Medulla oblongata (tissue), 1 donor: ENCODE results near the gene CTIF.
A peak's percentile ranks its signal among the peaks of the same experiment; 100 is the strongest.
"Not testable (repeated sequence)": the region's sequence is repeated elsewhere in the genome, so short reads cannot be mapped to it uniquely, and the experiment has no call there.

Experiments
- DNase-seq: peaks from one replicate; pipeline ENCODE4 v3.0.0-alpha.2; 2015; ENCODE audit errors: extremely low spot score

CTIF gene

DNA sequence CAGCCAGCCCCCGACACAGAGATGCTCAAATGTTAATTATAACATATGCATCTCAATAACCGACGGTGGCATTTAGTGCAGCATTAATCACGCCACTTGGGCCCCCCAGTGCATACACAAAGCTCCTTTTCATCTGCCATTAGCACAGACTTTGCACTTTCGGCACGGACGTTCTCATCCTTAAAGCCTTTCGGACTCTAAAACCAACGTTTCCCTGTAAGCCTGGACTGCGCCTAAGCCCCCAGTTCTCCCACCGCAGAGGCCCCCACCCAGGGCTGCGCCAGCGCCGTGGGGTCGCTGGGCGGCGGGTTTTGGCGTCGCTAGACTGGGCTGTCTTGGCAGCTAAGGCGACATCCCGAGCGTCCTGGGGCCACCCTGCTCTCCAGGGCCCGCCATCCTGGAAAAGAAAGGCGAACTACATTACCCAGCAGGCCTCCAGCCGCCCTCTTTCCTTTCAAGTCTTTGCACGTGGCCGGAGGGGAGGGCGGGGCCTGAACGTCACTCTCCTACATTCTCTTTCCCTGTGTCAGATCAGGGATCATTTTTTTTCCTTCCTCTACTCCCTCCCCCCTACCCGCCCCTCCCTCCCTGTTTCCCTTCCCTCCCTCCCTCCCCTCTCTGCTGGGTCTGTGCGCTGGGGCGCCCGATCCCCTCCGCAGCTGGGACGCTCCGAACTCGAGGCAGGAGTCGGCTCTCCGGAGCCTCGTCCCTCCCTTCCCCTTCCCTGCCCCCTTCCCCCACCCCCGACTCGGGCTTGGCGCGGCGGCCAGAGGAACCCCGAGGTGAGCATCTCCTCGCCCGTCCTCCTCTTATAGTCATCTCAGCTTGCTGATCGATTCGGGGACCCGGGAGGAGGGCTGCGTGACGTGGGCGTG is at the start of gene CTIF:
CTIF (plus strand) TSS at position 501 of the 875 bp plus-strand sequence. CDS start 80,535 bp downstream, outside the sequence.
- DNase-seq = peak; percentile 99

DNA sequence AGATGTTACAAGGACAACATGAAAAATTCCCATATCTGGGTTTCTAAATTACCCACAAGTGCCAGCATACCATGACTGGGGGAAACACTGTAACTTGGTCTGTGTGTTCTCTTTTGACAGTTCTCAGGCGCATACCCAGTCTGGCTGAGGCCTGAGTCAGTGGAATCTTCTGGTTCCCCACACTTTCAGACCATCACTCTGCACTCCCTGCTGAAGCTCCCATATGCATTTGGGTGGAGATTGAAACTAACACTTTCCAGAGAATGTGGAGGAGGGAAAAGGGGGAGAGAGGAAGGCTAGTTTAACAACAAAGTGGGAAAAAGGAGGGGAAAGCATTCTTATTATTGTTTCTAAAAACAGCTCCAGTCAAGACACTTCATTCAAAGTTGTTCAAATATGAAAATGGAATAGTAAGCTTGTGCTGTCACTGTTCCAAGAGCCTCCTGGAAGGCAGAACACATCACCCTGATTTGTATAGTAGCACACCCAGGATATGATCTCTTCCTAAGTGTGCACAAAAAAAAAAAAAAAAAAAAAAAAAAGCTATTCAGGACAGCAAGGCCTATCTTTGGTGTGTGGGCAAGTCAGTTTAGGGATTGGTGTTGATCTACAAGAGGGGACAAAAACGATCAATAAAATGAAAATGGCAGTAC is 48.1 kb upstream of the CTIF start:
- no peak for DNase-seq

DNA sequence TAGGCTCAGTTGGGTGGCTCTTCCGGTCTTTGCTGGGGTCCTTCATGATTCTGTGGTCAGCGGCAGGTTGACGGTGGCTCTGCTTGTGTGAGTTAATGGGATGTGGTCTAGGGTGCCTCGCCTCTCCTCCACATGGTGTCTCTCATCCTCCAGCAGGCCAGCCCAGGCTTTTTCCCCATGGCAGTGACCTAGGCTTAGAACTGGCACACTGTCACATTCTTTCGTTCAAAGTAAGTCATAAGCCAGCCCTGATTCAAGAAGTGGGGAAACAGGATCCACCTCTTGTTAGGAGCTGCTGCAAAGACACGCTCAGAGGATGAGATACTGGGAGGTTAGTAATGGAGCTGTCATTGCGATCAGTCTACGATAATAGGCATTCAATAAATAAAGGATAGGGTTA is 46.0 kb upstream of the CTIF start:
- DNase-seq = no peak

DNA sequence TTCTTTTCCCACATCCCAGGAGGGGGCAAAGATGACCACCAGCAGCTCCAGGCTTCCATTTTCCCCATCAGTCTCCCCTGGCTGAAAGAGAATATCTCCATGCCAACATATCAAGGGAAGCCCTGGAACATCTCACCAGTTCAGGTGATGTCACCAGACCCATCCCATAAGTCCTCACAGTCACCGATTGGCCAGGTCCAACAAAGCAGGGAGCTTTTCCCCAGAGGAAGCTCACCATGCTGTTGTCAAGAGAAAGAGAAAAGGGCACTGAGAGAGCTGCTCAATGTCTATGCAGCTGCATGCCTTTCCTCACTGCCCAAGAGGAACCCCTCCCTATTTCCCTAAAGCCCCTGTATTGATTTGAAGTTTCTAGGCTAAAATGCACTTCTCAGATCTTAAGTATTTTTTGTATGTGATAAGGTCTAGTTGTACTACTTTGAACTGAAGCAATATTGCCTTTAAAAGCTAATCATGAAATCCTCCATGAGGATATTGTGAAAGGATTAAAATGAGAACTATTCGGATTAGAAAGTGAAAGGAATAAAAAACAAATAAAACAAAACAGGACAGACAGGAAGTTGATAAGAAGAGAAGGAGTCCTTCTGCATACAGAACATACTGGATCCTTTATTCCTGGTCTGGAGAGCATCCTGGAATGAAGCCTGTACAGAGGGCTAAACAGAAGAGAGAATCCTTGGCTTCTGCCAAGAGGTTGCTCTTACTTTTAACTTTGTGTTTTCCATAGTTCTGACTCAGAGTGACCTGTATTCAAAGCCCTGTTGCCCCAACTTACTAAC is 45.2 kb upstream of the CTIF start:
- DNase-seq = no peak

DNA sequence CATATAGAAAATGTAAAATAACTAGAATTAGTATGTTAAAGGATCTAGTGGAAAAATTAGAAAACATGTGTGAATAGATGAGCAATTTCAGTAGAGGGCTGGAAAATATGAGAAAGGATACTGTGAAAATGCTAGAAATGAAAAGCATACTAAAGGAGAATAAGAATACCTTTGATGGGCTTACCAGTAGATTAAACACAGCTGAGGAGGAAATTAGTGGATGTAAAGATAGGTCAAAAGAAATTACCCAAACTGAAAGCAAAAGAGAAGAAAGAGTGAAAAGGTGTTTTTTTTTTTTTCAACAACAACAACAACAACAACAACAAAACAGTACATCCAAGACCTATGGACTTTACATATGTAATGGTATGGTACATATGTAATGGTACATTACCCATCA is 41.0 kb upstream of the CTIF start:
- no peak for DNase-seq

DNA sequence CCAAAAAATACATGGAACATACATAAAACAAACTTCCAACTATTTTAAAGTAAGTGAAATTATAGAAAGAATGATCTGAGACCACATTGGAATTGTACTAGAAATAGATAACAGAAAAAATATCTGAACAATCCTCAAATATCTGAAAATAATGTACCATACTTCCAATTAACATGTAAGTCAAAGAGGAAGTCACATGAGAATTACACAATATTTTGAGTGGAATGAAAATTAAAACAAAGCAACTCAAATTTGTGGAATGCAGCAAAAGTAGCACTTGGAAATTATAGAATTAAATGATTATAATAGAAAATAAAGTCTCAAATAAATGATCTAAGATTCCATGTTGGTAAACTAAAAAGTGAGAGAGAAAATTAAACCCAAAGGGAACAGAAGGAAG is 38.3 kb upstream of the CTIF start:
- DNase-seq = no peak

DNA sequence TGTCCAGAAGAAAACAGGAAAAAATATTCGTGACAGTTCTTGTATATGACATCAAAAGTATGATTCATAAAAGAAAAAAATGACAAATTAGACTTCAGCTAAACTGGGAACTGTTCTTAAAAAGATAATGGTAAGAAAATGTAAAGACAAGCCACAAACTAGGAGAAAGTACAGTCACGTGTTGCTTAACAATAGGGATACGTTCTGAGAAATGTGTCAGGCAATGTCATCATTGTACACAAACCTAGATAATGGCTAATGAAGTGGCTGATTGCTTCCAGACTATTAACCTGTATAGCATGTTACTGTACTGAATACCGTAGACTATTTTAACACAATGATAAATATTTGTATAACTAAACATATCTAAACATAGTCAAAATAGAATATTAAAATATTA is 35.9 kb upstream of the CTIF start:
- DNase-seq = no peak

DNA sequence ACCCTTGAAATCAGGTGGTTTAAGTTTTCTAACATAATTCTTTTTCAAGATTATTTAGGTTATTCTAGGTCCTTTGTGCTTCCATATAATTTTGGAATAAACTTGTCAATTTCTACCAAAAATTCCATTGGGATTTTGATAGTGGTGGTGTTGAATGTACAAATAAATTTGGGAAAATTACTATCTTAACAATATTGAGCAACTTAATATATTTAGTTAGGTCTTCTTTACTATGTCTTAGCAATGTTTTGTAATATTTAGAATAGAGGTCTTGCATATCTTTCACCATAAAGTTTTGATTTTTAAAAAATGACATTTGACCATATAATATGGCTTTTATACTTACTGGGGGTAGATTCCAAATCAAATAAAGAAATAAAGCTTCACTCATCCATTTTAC is 34.0 kb upstream of the CTIF start:
- no peak for DNase-seq

DNA sequence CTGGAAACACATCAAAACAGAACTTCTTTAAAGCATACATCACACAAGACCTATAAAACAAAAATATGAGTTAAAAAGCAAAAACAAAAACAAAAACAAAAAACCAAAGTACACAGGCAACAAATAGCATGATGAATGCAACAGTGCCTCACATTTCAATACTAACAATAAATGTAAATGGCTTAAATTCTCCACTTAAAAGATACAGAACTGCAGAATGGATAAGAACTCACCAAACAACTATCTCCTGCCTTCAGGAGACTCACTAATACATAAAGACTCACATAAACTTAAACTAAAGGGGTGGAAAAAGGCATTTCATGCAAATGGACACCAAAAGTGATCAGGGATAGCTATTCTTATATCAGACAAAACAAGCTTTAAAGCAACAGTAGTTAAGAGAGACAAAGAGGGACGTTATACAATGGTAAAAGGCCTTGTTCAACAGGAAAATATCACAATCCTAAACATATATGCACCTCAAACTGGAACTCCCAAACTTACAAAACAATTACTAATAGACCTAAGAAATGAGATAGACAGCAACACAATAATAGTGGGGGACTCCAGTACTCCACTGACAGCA is 31.8 kb upstream of the CTIF start:
- DNase-seq = not testable (repeated sequence)

DNA sequence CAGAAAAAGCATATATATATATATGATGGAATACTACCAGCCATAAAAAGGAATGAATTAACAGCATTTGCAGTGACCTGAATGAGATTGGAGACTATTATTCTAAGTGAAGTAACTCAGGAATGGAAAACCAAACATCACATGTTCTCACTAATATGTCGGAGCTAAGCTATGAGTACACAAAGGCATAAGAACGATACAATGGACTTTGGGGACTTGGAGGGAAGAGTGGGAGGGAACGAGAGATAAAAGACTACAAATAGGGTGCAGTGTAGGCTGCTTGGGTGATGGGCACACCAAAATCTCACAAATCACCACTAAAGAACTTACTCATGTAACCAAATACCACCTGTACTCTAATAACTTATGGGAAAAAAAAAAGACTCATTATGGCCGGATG is 26.3 kb upstream of the CTIF start:
- not testable (repeated sequence) for DNase-seq

DNA sequence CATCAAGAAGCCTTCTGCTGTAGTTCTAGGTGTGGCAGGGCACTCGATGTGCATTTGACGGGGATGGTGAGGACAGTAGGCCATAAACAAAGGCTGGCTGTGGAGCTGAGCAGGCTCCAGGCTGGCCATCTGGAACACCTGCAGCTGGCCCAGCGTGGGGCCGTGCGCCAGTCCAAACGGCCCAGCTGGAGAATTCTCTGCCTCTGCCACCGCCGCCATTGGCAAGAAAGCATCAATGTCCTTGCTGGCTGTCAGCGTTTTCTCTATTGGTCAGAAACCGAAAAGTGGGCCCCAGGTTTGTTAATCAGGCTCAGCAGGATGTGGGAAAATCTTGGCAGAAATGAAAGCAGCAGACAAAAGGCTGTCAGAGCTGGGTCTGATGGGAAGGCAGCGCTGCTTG is 24.0 kb upstream of the CTIF start:
- DNase-seq = peak; percentile 62

DNA sequence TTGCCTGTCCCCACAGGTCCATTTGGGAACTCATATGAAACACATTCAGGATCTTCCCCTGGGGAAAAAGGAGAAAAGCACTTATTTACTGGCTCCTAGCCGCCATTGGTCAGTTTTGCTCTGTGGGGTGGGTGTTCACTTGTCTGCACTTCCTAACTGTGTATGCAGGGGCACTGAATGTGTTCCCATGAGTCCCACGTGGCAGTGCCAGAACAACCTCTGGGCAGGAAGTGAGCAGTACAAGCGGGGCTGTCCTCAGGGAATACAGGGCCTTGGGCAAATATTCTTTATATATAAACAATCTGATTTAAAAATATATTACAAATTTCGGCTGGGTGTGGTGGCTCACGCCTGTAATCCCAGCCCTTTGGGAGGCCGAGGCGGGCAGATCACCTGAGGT is 21.8 kb upstream of the CTIF start:
- no peak for DNase-seq

DNA sequence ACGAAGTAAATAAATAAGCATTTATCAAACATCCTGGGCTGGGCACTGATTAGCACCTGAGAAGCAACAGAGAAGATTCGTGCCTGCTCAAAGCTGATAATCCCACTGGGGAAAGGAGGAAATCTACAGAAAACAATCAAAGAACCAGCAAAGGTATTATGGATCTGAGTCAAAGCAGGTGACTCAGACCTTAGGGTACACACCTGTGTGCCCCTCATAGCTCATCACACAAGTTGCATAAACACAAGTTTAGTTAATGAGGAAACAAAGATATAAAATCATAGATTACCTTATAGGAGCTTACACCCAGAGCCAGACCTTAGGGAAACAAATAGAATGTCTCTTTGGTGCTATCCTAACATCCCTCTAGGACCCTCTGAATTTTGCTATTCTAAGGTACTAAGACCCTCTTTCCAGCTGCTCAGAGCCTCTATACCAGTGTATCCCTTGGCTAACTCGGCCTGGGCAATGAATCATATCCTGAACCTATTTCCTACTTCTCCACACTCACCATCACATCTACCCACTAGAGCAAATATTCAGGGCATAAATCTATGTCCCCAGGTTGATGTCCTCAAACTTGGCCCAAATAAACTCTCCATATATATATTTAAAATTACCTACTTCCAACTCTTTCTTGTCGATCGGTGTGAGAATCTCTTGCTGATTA is 19.3 kb upstream of the CTIF start:
- no peak for DNase-seq

DNA sequence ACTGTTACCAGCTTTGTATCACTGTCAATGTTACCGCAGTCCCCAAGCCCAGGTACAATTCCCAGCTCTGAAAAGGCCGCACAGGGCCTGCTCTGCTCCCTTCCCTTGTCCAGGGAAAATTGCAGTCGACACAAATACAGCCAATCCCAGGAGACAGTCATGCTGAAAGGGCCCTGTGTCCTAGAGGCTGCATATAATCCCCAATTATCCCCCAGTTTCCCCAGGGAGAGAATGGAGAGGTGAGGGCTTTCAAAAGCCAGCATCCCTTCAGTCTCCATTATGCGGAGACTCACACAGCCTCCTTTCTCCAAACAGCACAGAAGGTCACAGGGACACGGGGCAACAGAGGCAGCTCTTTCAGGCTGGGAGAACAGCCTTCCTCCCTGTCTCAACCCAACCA is 17.1 kb upstream of the CTIF start:
- peak; percentile 13 for DNase-seq

DNA sequence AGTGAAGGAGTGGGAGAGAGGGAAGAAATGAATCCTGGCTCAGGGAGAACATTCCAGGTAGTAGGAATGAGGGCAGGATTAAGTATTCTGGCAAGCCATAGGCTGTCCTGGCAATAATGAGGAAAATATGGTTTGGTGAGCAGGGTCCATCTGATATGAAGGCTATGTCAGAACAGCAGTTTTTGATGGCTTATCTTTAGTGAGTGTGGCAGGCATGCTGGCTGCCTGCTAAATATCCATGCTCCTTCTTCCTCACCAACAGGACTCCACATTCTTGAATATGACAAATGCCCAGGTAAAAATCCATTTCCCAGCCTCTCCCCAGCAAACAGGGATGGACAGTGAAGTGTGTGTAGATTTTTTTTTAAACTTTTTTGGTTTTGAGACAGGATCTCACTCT is 13.2 kb upstream of the CTIF start:
- no peak for DNase-seq

DNA sequence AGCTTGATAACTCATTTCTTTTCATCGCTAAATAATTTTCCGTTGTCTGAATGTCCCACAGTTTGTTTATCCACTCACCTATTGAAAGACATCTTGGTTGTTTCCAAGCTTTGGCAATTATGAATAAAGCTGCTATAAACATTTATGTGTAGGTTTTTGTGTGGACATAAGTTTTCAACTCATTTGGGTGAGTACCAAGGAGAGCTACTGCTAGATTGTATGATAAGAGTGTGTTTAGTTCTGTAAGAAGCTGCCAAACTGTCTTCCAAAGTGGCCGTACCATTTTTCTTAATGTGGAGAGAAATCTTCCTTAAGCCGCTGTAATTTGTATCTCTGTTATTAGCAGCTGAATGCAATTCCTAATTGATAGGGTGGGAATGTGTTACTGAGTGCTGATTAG is 11.4 kb upstream of the CTIF start:
- DNase-seq = no peak

DNA sequence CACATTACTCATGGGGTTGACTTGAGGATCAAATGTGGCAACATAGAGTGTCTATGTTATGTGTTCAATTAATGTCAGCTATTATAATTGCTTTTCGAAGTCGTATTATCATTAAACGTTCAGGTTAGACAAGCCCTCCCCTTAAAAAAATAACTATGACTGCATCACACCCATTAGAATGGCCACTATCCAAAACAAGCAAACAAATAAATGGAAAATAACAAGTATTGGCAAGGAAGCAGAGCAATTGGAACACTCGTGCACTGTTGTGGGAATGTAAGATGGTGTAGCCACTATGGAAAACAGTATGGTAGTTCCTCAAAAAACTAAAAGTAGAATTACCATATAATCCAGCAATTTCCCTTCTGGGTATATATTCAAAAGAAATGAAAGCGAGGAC is 10.0 kb upstream of the CTIF start:
- no peak for DNase-seq

DNA sequence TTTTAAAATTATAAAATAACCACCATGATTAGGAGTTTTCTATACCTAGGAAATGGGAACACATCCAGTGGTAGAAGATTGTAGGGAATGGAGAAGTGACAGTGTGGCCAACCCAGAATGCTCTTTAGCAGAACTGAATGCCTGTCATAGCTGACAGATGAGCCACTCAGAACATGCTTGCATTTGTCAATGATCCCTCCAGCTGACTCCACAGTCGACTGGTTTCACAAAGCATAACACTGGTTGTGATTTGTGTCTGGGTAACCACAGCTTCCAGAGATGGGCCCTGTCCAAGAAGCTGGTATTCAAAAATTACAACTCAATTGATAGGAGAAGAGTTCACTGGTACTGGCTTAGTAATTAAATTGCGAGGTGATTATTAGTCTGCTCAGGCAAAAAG is 9.0 kb upstream of the CTIF start:
- no peak for DNase-seq

DNA sequence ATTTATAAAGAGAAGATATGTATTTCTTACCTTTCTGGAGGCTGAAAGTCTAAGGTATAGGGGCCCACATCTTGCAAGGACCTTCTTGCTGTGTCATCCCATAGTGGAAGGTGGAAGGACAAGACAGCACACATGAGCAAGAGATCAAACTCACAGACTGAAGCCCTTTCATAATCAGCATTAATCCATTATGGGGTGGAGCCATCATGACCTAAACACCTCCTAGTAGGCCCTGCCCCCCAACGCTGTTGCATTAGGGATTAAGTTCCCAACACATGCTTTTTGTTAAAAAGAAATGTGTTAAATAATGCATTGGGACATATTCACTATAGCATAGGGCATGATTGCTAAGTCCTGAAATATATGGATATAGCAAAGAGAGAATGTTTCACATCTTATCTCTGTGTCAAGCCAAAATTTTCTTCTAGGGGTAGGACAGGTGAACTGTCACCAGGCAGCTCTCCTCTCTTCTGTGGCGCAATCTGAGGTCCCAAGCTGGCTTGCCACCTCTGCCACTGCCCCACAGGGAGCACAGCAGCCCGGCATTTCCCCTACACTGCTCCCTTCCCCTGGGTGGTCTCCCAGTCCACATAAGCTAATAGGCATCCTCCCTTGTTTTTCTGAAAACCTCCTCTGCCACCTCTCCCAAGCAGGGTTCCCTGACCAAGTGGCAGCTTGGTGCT is 8.3 kb upstream of the CTIF start:
- no peak for DNase-seq

DNA sequence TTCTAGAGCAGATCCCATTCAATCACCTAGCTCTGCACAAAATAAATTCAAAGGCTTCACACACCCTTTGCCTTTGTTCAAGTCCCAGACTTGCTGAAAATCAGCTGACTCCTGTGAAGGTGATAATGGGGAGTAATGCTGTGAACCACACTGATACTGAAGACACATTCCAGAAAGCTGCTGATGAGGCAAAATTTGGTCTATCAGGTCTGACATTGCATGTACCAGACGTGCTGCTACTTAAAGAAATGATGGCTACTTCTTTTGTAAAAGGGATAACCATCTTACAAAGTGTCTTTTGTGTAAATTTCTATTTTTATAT is 7.8 kb upstream of the CTIF start:
- no peak for DNase-seq

DNA sequence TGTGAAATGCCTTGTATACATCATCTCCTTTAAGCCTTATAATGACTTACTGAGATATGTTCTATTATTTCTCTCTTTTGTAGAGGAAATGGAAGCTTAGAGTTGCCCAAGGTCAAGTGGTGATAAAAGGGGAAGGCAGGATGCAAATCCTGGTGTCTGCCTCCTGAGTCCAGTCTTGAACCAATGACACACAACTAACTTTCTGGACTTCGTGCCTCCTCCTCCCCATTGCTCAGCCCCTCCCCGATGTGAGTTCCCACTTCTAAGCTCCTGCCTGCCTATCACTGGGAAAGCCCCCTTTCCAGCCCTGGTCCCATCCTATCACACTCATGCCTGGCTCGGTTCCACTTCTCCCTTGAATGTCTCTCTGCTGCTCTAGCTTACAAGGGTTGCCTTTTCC is 6.9 kb upstream of the CTIF start:
- no peak for DNase-seq
